GM19025 (cell line): ENCODE results near the gene ASIC4.

Experiments used
- ATAC-seq: cut with Tn5 transposase; IDR thresholded peaks from one replicate; pipeline ENCODE4 v1.9.1; 2021; ENCODE audit warnings: mild to moderate bottlenecking, low read depth, moderate library complexity; ENCODE audit not compliant: unreplicated experiment

The ASIC4 gene

DNA sequence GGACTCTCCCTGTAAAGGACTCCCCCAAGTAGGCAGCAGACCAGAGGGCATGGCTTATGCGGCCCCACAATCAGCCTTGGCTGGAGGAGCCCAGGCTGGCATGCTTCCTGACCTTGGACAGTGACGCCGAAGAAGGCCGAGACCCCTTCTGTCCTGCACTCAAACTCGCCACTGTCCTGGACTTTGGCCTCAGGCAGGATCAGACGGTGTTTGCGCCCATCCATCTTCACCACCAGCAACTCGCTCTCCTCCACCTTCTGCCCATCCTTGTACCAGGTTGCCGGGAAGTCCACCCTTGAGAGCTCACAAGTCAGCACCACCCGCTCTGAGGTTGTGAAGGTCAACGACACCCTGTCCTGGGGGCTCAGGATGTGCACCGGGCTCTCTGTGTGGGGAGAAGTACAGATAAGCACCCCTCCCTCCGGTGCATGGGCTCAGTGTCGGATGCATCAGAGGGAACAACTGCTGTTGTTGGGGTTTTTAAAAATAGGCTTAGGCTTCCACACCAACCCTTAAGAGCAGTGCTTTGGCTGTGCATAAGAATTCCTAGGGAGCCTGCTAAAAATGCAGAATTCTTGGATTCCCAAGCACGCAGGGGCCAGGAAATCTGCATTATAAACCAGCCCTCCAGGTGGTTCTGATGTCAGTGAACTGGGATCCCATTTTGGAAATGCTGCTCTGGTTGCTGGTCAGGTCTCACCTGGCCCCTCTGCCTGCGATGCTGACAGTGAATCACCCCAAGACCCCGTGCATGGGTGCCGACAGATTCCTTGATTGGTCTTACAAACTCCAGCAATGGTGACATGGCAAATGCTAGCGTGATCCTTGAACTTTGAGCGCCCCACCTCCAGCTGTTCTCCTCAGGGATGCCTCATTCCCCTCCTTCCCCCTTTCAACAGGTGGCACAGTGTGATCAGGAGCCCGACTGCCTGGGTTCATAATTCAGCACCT is 51.1 kb downstream of the ASIC4 start:
- no peak for ATAC-seq

- no peak for ATAC-seq
Measured at GRCh38 chr2:219566640-219567039, 52.4 kb downstream of the ASIC4 start.

DNA sequence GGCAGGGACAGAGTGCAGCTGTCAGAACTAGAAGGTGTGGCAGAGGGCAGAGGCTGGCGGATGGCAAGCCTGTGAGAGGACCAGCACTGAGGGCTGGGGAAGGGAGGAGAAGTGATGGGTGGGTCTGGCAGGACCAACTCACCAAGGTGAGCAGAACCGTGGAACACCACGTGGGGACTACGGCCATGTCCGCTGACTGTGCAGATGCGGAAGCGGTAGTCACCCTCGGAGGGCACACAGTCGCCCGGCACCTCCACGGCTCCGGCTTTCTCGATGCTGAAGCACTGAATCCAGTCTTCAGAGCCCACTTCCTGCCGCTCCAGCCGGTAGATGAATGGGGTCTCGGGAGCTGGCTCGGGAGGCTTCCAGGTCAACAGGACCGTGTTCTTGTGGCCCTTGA is 52.8 kb downstream of the ASIC4 start:
- ATAC-seq: no peak

DNA sequence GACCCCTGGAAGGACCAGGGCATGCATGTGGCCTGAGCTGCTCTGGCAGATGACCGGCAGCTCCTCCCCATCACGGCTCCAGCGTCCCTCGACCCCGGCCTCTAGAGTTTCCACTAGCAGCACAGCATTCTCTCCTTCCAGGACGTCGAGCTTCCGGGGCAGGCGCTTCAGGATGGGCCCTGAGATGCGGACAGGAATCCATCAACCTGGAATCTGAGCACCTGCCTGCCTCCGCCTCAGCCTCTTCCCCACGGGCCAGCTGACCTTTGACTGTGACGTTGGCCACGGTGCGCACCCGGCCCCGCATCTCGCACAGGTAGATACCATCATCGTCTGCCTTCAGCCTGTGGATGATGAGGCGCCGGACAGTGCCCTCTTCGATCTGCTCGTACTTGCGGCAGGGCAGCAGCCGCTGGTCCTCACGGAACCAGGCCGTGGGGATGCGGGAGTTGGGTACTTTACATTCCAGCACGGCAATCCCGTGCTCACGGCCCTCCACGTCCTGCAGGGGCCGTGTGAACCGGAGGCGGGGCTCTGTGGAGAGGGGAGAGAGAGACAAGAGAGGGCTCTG is 53.6 kb downstream of the ASIC4 start:
- ATAC-seq: no peak

DNA sequence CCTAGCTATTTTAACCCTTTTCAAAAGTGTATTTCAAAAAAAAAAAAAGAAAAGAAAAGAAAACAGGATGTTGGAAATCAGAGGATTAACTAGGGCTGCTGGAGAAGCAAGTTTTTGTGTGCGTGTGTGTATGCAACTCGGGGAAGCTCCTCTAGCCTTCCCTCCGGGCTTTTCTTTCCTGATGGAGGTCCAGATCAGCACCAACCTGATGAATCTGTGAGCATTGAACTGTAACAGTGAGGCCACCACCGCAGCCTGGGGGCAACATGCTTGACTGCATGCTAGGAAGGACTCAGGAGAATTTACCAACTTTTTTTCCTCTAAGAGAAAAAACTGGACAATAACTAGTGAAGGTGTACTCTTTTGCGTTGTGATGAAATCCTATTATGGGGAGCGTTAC is 54.8 kb downstream of the ASIC4 start:
- ATAC-seq: no peak

GRCh38 chr2:219569635-219570034 is 55.4 kb downstream of the ASIC4 start:
- ATAC-seq: no peak

GRCh38 chr2:219570194-219570923 is 56.1 kb downstream of the ASIC4 start:
- no peak for ATAC-seq

GRCh38 chr2:219570924-219571310 is 56.6 kb downstream of the ASIC4 start:
- no peak for ATAC-seq

- no peak for ATAC-seq
Measured at GRCh38 chr2:219571311-219572236, 57.3 kb downstream of the ASIC4 start, which contains the start of gene OBSL1. Gene OBSL1 (minus strand): TSS chr2:219571539. CDS start chr2:219571232, 307 bp downstream.

DNA sequence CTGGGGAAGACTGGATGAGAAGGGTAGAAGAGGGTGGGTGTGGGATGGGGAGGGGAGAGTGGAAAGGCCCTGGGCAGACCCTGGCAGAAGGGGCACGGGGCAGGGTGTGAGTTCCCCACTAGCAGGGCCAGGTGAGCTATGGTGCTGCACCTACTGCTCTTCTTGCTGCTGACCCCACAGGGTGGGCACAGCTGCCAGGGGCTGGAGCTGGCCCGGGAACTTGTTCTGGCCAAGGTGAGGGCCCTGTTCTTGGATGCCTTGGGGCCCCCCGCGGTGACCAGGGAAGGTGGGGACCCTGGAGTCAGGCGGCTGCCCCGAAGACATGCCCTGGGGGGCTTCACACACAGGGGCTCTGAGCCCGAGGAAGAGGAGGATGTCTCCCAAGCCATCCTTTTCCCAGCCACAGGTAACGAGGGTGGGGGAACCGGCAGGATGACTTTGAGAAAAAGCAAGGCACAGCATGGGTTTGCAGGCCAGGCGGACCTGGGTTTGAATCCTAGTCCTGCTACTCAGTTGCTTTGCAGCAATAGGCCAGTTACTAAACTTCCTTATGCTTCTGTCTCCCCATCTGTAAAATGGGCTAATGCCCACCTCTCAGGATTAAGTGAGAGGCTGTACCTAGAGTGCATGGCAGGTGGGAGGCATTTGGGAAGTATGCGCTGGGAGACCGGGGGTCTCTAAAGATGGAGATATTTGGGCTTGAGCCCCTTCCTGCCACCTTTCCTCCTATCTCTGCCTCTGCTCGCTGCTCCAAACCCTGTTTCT is 58.1 kb downstream of the ASIC4 start, which contains the start of gene INHA:
Gene INHA (plus strand): TSS at position 74 of the 765 bp plus-strand sequence. CDS start 65 bp downstream, at position 139.
- no peak for ATAC-seq

DNA sequence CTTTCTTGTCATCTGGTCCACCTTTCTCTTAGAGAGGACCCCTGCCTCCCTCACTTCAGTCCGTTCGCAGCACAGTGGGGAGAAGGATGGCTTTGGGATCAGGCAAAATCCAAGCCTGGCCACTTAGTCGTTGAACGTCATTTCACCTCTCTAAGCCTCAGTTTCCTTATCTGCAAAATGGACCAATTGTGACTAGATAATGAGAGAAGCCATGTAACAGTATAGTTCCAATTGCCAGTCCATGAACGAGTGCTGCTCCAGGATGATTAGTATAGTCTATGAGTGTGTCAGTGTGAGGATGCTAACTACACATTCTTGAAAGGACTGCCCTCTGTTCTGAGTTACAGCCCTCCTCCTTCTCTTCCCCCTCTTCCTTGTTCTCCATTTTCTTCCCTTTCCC is 58.9 kb downstream of the ASIC4 start:
- no peak for ATAC-seq

DNA sequence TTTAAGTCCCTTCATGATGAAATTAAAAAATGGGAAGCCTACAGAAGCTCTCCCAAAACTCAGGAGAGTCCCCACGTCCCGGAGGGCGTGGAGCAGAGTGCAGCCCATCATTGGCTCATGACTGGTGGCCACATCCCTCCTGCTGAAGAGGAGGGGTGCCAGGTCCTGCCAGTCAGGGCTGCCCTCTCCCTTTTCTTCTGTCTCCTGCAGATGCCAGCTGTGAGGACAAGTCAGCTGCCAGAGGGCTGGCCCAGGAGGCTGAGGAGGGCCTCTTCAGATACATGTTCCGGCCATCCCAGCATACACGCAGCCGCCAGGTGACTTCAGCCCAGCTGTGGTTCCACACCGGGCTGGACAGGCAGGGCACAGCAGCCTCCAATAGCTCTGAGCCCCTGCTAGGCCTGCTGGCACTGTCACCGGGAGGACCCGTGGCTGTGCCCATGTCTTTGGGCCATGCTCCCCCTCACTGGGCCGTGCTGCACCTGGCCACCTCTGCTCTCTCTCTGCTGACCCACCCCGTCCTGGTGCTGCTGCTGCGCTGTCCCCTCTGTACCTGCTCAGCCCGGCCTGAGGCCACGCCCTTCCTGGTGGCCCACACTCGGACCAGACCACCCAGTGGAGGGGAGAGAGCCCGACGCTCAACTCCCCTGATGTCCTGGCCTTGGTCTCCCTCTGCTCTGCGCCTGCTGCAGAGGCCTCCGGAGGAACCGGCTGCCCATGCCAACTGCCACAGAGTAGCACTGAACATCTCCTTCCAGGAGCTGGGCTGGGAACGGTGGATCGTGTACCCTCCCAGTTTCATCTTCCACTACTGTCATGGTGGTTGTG is 60.4 kb downstream of the ASIC4 start:
- no peak for ATAC-seq

DNA sequence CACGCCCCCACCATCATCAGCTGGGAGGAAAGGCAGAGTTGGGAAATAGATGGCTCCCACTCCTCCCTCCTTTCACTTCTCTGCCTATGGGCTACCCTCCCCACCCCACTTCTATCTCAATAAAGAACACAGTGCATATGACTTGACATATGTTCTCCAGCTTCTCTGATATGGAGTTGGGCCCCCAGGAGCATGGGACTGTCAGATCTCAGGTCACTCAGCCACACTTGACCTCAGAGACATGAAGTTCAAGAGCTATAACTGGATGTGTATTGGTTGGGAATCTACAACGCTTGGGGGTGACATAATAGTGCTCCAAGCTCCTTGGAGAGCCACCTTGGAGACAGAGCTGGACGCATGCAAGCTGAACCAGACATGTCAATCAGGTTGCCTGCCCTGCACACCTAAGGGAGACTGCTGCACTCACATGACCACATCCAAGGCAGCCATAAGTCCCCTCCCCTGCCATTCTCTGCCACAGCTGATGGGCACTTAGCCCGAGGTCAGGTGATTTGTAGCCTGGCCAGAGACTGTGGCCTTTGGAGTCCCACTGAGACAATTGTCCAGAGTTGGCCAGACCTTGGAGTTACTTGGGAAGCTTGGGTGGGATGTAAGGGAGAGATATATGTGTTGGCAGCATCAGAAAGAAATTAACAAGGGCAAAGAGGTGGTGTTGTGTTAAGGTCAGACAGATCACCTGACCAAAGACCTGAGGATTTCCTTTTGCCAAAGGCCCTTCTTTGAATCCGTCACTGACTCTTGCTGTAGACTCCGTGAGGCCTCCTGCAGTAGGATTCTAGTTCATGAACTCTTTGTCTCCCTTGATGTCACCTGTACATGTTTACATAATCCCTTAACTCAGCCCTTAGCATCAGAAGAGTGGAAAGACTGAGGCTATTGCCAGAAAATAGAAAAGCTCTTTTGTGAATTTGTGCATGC is 61.6 kb downstream of the ASIC4 start:
- ATAC-seq: no peak

DNA sequence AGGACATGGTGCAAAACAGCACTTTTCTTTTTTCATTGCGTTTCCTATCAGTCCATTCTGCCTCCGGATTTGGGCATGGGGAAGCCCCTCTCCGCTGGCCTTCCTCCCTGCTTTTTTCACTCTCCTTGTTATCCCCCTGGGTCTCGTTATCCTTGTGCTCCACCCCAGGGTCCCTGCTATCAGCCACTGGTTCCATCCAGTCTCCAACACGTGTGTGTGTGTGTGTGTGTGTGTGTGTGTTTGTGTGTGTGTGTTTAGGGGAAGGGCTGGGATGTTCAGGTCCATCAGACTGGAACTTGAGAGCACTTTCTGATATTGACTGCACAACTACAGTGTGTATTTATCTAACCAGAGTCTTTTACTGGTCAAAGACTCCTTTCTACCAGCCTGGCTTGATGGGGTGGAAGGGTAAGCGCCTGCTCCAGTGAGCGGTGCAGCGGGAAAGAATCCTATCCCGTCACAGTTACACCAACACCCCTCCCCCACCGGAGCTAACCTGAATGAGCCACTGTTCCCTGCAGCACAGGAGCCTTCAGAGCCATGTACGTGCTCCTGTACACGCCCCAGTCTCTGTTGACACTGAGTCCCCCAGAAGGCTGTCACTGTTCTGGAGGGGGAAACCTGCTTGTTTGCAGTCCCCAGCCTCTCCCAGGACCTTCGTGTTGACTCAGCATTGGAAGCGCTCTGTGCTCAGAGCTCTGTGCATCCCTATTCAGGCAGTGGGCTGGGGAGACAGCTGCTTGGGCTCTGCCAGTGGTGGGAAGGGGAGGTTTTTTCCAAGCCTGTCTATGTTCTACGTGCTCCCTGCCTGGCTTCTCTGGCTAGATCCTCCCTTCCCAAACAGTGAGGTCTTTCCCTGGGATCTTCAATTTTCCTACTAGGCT is 62.5 kb downstream of the ASIC4 start:
- no peak for ATAC-seq

DNA sequence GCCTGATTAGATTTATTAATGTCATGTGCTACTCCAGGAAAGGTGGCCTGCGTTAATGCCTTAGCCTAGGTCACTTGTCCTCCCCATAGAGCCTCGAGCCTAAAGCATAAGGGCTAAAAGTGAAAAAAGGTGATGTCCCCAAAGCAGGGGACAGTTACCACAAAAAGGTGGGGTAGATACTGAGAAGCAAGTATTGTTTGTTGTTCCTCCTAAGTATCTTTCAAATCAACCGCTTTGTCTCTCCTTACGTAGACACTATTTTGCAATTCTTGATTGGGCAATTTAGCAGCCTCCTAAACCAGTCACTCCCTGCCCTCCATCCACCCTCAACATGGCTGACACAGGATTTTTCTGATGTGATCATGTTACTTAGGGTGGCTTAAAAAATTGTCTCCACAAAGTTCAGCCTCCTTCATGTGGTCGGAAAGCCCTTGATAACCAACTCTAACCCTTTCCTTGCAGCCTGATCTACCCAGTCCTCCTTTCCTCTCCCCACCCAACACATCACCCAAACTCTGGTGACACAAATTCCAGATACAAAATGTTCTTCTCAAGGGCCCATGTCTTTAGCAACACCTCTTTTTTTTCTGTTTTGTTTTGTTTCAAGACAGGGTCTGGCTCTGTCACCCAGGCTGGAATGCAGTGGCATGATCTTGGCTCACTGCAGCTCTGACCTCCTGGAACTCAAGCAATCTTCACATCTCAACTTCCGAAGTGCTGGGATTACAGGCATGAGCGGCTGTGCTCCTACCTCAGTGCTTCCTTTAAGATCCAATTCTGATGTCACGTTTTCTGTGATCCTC is 64.7 kb downstream of the ASIC4 start:
- no peak for ATAC-seq

DNA sequence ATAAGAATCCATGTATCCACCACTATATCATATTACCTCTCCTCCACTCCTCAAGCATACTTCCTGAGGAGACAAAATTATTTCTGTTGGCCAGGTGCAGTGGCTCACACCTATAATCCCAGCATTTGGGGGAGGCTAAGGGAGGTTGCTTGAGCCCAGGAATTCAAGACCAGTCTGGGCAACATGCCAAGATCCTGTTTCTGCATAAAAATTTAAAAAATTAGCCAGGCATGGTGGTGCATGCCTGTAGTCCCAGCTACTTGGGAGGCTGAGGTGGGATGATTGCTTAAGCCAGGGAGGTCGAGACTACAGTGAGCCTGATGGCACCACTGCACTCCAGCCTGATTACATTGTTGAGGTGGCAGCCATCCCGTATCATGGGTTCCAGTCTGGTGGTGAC is 67.1 kb downstream of the ASIC4 start:
- ATAC-seq: no peak
